IMR-90 (cell line): Measurements from ENCODE around the gene NARF. TPM values are rescaled to one million over a fixed set of nuclear protein-coding genes. Genes with fewer than 3 reads are reported as not detected.

Experiments
- ATAC-seq: fragments of 200-7000 bp; cut with Tn5 transposase; 2 replicates; pipeline ENCODE4 v1.9.1; 2020; ENCODE audit warnings: low read depth, mild to moderate bottlenecking, moderate library complexity
- BruUV-seq: library from RNA; stranded (reverse); fragments of 400-500 nt; replicated peaks from 2 replicates; lab custom pipeline; 2021; lab: Mats Ljungman, UMichigan
- CTCF ChIA-PET: fragments of 300-600 bp; formaldehyde crosslinking; extraction: SDS; loops from one replicate; lab custom pipeline; 2021; ENCODE audit warnings: antibody characterized with exemption; lab: Yijun Ruan, JAX
- POLR2A ChIA-PET: fragments of 300-600 bp; sonication (Branson Sonifier 250); formaldehyde crosslinking; loops from one replicate; lab custom pipeline; 2022; ENCODE audit warnings: antibody characterized with exemption; ENCODE audit not compliant: unreplicated experiment; lab: Charles Lee
- DNase-seq: peaks from one replicate; pipeline ENCODE4 v3.0.0; 2013
- H2AFZ ChIP-seq: replicated peaks from 2 replicates; pipeline ENCODE3; 2013; ENCODE audit warnings: low read length, mild to moderate bottlenecking; ENCODE audit not compliant: poor library complexity
- H2AK5ac ChIP-seq: 2 replicates; pipeline ENCODE4 v1.6.1; 2013; ENCODE audit warnings: low read depth, low read length, inconsistent platforms
- H2AK9ac ChIP-seq: replicated peaks from 2 replicates; pipeline ENCODE3; 2013; ENCODE audit warnings: mild to moderate bottlenecking, low read depth, low read length, moderate library complexity; ENCODE audit not compliant: poor library complexity
- H2BK120ac ChIP-seq: 2 replicates; pipeline ENCODE4 v1.6.1; 2013; ENCODE audit warnings: low read depth, low read length, inconsistent platforms
- H2BK15ac ChIP-seq: 3 replicates; pipeline ENCODE4 v1.6.1; 2013; ENCODE audit warnings: low read depth, low read length, inconsistent platforms
- H2BK20ac ChIP-seq: 2 replicates; pipeline ENCODE4 v1.6.1; 2013; ENCODE audit warnings: low read depth, mild to moderate bottlenecking, inconsistent platforms, low read length, moderate library complexity
- H2BK5ac ChIP-seq: 2 replicates; pipeline ENCODE4 v1.6.1; 2013; ENCODE audit warnings: mild to moderate bottlenecking, low read depth, low read length, inconsistent platforms; ENCODE audit not compliant: poor library complexity, severe bottlenecking
- H3K14ac ChIP-seq: replicated peaks from 2 replicates; pipeline ENCODE4 v1.6.1; 2013; ENCODE audit warnings: low read depth, low read length, inconsistent platforms
- H3K18ac ChIP-seq: 2 replicates; pipeline ENCODE4 v1.6.1; 2013; ENCODE audit warnings: low read depth, low read length, control low read depth
- H3K23ac ChIP-seq: 2 replicates; pipeline ENCODE4 v1.6.1; 2013; ENCODE audit warnings: low read depth, low read length, inconsistent platforms
- H3K27ac ChIP-seq: 2 replicates; pipeline ENCODE4 v1.5.1; 2013; ENCODE audit warnings: mild to moderate bottlenecking, control low read depth, low read length; ENCODE audit not compliant: insufficient read depth
- H3K27me3 ChIP-seq: 2 replicates; pipeline ENCODE4 v1.6.1; 2013; ENCODE audit warnings: low read length; ENCODE audit not compliant: control insufficient read depth, insufficient read depth
- H3K36me3 ChIP-seq: 2 replicates; pipeline ENCODE4 v1.6.1; 2013; ENCODE audit warnings: low read length, mixed read lengths; ENCODE audit not compliant: control insufficient read depth, insufficient read depth
- H3K4ac ChIP-seq: 2 replicates; pipeline ENCODE4 v1.6.1; 2013; ENCODE audit warnings: low read depth, low read length, inconsistent platforms
- H3K4me1 ChIP-seq: 2 replicates; pipeline ENCODE4 v1.6.1; 2013; ENCODE audit warnings: low read length, mixed read lengths; ENCODE audit not compliant: control insufficient read depth, insufficient read depth
- H3K4me2 ChIP-seq: 2 replicates; pipeline ENCODE4 v1.6.1; 2013; ENCODE audit warnings: low read depth, mild to moderate bottlenecking, control low read depth, low read length, moderate library complexity
- H3K4me3 ChIP-seq: 2 replicates; pipeline ENCODE4 v1.5.1; 2013; ENCODE audit warnings: low read depth, mild to moderate bottlenecking, control low read depth, low read length, moderate library complexity; ENCODE audit not compliant: insufficient read depth
- H3K56ac ChIP-seq: 2 replicates; pipeline ENCODE4 v1.6.1; 2013; ENCODE audit warnings: low read length, inconsistent platforms; ENCODE audit not compliant: insufficient read depth; ENCODE audit errors: extremely low read depth
- H3K79me1 ChIP-seq, 2 experiments: 2 replicates each; pipeline ENCODE4 v1.6.1; 2013; ENCODE audit warnings: low read length in 2 of 2, inconsistent platforms in 1 of 2, low read depth in 1 of 2
- H3K9ac ChIP-seq: 2 replicates; pipeline ENCODE4 v1.6.1; 2013; ENCODE audit warnings: low read depth, low read length, control low read depth
- H3K9me1 ChIP-seq: 2 replicates; pipeline ENCODE4 v1.6.1; 2013; ENCODE audit warnings: low read length, inconsistent platforms; ENCODE audit not compliant: insufficient read depth
- H3K9me3 ChIP-seq: 2 replicates; pipeline ENCODE4 v1.6.1; 2013; ENCODE audit warnings: low read length; ENCODE audit not compliant: control insufficient read depth, insufficient read depth
- H4K20me1 ChIP-seq: 2 replicates; pipeline ENCODE4 v1.6.1; 2013; ENCODE audit warnings: low read length, inconsistent platforms; ENCODE audit not compliant: insufficient read depth
- H4K5ac ChIP-seq: 2 replicates; pipeline ENCODE4 v1.6.1; 2013; ENCODE audit warnings: mild to moderate bottlenecking, low read depth, low read length, control low read depth
- H4K8ac ChIP-seq, 2 experiments: 2 replicates each; pipeline ENCODE4 v1.6.1; 2013; ENCODE audit warnings: low read depth in 2 of 2, low read length in 2 of 2, control low read depth in 1 of 2, inconsistent platforms in 1 of 2
- H4K91ac ChIP-seq: 2 replicates; pipeline ENCODE4 v1.6.1; 2013; ENCODE audit warnings: low read depth, low read length, inconsistent platforms; ENCODE audit not compliant: insufficient read depth
- BHLHE40 ChIP-seq: fragments of 150-350 bp; IDR thresholded peaks from 2 replicates; pipeline ENCODE4 v1.6.1; 2016; ENCODE audit warnings: mild to moderate bottlenecking, low read depth, low read length
- CEBPB ChIP-seq: IDR thresholded peaks from 2 replicates; pipeline ENCODE4 v1.6.1; 2012; ENCODE audit warnings: low read depth, low read length, improper control_type of control experiment
- CHD1 ChIP-seq: IDR thresholded peaks from 2 replicates; pipeline ENCODE4 v1.6.1; 2012; ENCODE audit warnings: low read depth, low read length, improper control_type of control experiment
- CTCF ChIP-seq: conservative IDR thresholded peaks from 2 replicates; pipeline ENCODE4 v1.5.1; 2012; ENCODE audit warnings: mild to moderate bottlenecking, low read depth, low read length, improper control_type of control experiment
- FOS ChIP-seq: fragments of 150-350 bp; IDR thresholded peaks from 2 replicates; pipeline ENCODE4 v1.6.1; 2016; ENCODE audit warnings: low read depth, low read length
- MAFK ChIP-seq: IDR thresholded peaks from 2 replicates; pipeline ENCODE4 v1.6.1; 2012; ENCODE audit warnings: low read depth, low read length, improper control_type of control experiment
- MAZ ChIP-seq: IDR thresholded peaks from 2 replicates; pipeline ENCODE4 v1.6.1; 2012; ENCODE audit warnings: low read depth, mild to moderate bottlenecking, low read length, improper control_type of control experiment, moderate library complexity, borderline replicate concordance
- MXI1 ChIP-seq: IDR thresholded peaks from 2 replicates; pipeline ENCODE4 v1.6.1; 2012; ENCODE audit warnings: low read depth, mild to moderate bottlenecking, low read length, moderate library complexity, borderline replicate concordance
- NFE2L2 ChIP-seq: fragments of 150-350 bp; IDR thresholded peaks from 2 replicates; pipeline ENCODE4 v1.6.1; 2016; ENCODE audit warnings: low read depth, mild to moderate bottlenecking, low read length
- POLR2A ChIP-seq: IDR thresholded peaks from 2 replicates; pipeline ENCODE4 v1.6.1; 2012; ENCODE audit warnings: mild to moderate bottlenecking, low read depth, low read length
- RAD21 ChIP-seq: IDR thresholded peaks from 2 replicates; pipeline ENCODE4 v1.6.1; 2012; ENCODE audit warnings: low read length, improper control_type of control experiment
- RCOR1 ChIP-seq: IDR thresholded peaks from 2 replicates; pipeline ENCODE4 v1.6.1; 2012; ENCODE audit warnings: mild to moderate bottlenecking, low read length, improper control_type of control experiment; ENCODE audit not compliant: insufficient replicate concordance
- RFX5 ChIP-seq: IDR thresholded peaks from 2 replicates; pipeline ENCODE4 v1.8.0; 2012; ENCODE audit warnings: low read depth, mild to moderate bottlenecking, low read length, moderate library complexity
- SMC3 ChIP-seq: fragments of 150-350 bp; IDR thresholded peaks from 2 replicates; pipeline ENCODE4 v1.6.1; 2016; ENCODE audit warnings: low read depth, mild to moderate bottlenecking, antibody characterized with exemption, low read length, moderate library complexity
- USF2 ChIP-seq: fragments of 150-350 bp; IDR thresholded peaks from 2 replicates; pipeline ENCODE4 v1.6.1; 2017; ENCODE audit warnings: mild to moderate bottlenecking, antibody characterized with exemption, low read length, low read depth
- WGBS, 2 experiments: methylation state at CpG; one replicate each; pipeline versions ENCODE4 v1.1.5 to v1.1.7; 2013; ENCODE audit warnings: missing lambda C conversion rate in 2 of 2; ENCODE audit not compliant: insufficient read length in 1 of 2; ENCODE audit errors: extremely low coverage in 2 of 2; 5-methylcytosine and 5-hydroxymethylcytosine counted together
- dilution Hi-C: fragments of 300-500 bp; cut with HindIII; formaldehyde crosslinking; loops from one replicate; pipeline ENCODE4 v1.14.3; 2018; ENCODE audit warnings: low sequenced_read_pairs; ENCODE audit not compliant: unreplicated experiment
- in situ Hi-C: fragments of 300-500 bp; cut with MboI; formaldehyde crosslinking; loops from 3 replicates; pipeline ENCODE4 v1.14.3; 2019; ENCODE audit warnings: low sequenced_read_pairs, inconsistent platforms, mixed read lengths
- intact Hi-C: fragments of 100-400 bp; cut with micrococcal nuclease; formaldehyde crosslinking; loops from 2 replicates; pipeline ENCODE4 v1.10.0; 2022
- polyA plus RNA-seq, 3 experiments: library from polyadenylated mRNA; depleted of rRNA; stranded (reverse); fragments of >200 nt; gene quantifications; 2 replicates each; pipeline ENCODE4 v1.2.3, GENCODE V29; 2012; ENCODE audit warnings: low replicate concordance in 1 of 3
- total RNA-seq: library from RNA; depleted of rRNA; stranded (reverse); fragments of >200 nt; gene quantifications from 2 replicates; pipeline ENCODE4 v1.2.3, GENCODE V29; 2012
- TF ChIP-seq, protein P1 (sequence below): fragments of 150-350 bp; IDR thresholded peaks from 2 replicates; pipeline ENCODE4 v1.6.1; 2016; ENCODE audit warnings: low read depth, mild to moderate bottlenecking, low read length, moderate library complexity, borderline replicate concordance

The NARF gene
- total and polyA plus RNA-seq, 2 of the 4 experiments (the other 2 are of a cell fraction): 83.7 to 94.8 TPM

DNA sequence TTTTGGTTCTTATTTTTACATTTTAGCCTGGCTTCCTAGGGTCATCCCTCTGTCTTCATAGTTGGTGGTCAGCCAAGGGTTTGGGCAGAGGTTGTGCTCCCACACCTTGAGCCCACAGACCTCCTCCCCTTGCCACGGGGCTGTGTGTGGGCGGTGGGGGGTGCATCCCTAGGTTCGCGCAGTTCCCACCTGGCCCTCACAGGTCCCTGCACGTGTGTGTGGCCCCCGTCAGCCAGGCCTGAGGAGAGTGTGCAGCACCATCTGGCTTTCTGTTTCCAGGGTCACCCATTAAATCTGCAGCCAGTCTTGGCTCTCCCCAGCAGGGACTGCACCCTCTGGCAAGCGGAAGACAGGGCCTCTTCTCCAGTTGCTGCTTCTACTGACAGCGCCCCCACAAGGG lies 26.5 kb upstream of the NARF start:
- Histone ChIP-seq H2BK120ac (no peak overlapping the region), H3K4me3 (no peak overlapping the region), H3K23ac (no peak overlapping the region), H2BK5ac (no peak overlapping the region), H4K91ac (no peak overlapping the region), H4K20me1 (no peaks in the 10 kb centered on the region), H2BK20ac (no peak overlapping the region), H3K56ac (no peak overlapping the region), H3K79me1 (no peaks in the 10 kb centered on the region), H2AK9ac (no peak overlapping the region), H2AFZ (no peak overlapping the region), H4K5ac (no peak overlapping the region), H3K4me2 (no peak overlapping the region), H3K36me3 (peaks cover 2% of the 10 kb centered on the region), H2BK15ac (no peak overlapping the region), H2AK5ac (no peak overlapping the region), H3K27me3 (no peaks in the 10 kb centered on the region), H3K4ac (no peak overlapping the region), H4K8ac (no peak overlapping the region), H3K14ac (no peak overlapping the region), H3K18ac (no peak overlapping the region), H3K4me1 (peaks cover 3% of the 10 kb centered on the region), H3K9ac (no peak overlapping the region), H3K27ac (no peak overlapping the region), H3K9me3 (no peaks in the 10 kb centered on the region), H3K9me1 (no peaks in the 10 kb centered on the region)
- ATAC-seq: no peak
- DNase-seq: no peak
- in situ Hi-C loops (no loop called here), intact Hi-C loops (no loop called here), dilution Hi-C loops (no loop called here)
- CTCF ChIA-PET: no interaction called here
- 73% methylated on average over 3 of the region's 8 CpGs; no CpG with 5 or more reads in 1 of the 2 experiments for WGBS, 2 experiments
- no TSS peak for BruUV-seq
- POLR2A ChIA-PET: no interaction called here
- TF ChIP-seq NFE2L2 (no peak), CHD1 (no peak), MXI1 (no peak), POLR2A (no peak), CEBPB (no peak), MAZ (no peak), RAD21 (no peak), RFX5 (no peak), BHLHE40 (no peak), FOS (no peak), CTCF (no peak), RCOR1 (no peak), USF2 (no peak), SMC3 (no peak), MAFK (no peak)
- TF ChIP-seq, protein P1, sequence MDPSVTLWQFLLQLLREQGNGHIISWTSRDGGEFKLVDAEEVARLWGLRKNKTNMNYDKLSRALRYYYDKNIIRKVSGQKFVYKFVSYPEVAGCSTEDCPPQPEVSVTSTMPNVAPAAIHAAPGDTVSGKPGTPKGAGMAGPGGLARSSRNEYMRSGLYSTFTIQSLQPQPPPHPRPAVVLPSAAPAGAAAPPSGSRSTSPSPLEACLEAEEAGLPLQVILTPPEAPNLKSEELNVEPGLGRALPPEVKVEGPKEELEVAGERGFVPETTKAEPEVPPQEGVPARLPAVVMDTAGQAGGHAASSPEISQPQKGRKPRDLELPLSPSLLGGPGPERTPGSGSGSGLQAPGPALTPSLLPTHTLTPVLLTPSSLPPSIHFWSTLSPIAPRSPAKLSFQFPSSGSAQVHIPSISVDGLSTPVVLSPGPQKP: no peak
